ENCODE results near the gene COA3. TPM values are rescaled to one million over a fixed set of nuclear protein-coding genes. Genes with fewer than 3 reads are reported as not detected.

The COA3 gene
- polyA plus RNA-seq, 1 donor (not counting 4 experiments of a cell fraction or from before 2014, with no cell fraction given): 97.8 TPM

DNA sequence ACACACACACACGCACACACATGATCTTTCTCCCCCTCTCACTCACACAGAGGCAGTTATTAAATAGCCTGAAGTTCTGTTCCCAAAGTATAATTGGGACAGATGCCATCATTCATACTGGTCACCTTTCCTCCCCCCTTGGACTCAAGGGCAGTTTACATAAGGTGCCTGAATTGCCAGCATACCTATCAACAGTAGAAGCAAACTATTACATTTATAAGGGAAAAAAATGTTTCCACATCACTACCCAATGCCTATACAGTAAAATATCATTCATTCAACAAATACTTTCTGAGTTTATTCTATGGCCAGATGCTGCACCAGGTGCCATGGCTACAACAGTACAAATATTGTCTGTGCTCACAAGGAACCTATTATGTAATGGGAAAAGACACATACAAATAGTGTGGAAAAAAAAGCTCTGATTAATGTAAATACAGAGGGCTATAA, 6.4 kb upstream of the COA3 start:
- dilution Hi-C loops (cut with MboI; ENCODE audit: extremely low pct_ligation_motif_present, low sequenced_read_pairs): no loop called here
- H3K9me3 ChIP-seq (ENCODE audit: control insufficient read depth, low read depth, low read length): no peaks in the 10 kb centered on the region
- H3K4me3 ChIP-seq (ENCODE audit: control insufficient read depth in 2 of 3, extremely low read depth in 1 of 3, insufficient read depth in 2 of 3, low read depth in 1 of 3, low read length in 3 of 3): no peak overlapping the region
- FAIRE-seq (no peak), DNase-seq (ENCODE audit: low read depth, low spot score) (no peak)
- no peaks in the 10 kb centered on the region for H3K4me1 ChIP-seq (ENCODE audit: control insufficient read depth, extremely low read depth, insufficient read depth, low read length)
- no peaks in the 10 kb centered on the region for H3K27me3 ChIP-seq (ENCODE audit: control insufficient read depth, extremely low read depth, insufficient read depth, low read length)
- H2AFZ ChIP-seq (ENCODE audit: control insufficient read depth, low read length): no peak overlapping the region
- no peaks in the 10 kb centered on the region for H4K20me1 ChIP-seq (ENCODE audit: control insufficient read depth, extremely low read depth, insufficient read depth, low read length)
- TF ChIP-seq EZH2 (IDR thresholded peaks at IDR 0.05; ENCODE audit: low read length): no peak
- TF ChIP-seq, protein P1, sequence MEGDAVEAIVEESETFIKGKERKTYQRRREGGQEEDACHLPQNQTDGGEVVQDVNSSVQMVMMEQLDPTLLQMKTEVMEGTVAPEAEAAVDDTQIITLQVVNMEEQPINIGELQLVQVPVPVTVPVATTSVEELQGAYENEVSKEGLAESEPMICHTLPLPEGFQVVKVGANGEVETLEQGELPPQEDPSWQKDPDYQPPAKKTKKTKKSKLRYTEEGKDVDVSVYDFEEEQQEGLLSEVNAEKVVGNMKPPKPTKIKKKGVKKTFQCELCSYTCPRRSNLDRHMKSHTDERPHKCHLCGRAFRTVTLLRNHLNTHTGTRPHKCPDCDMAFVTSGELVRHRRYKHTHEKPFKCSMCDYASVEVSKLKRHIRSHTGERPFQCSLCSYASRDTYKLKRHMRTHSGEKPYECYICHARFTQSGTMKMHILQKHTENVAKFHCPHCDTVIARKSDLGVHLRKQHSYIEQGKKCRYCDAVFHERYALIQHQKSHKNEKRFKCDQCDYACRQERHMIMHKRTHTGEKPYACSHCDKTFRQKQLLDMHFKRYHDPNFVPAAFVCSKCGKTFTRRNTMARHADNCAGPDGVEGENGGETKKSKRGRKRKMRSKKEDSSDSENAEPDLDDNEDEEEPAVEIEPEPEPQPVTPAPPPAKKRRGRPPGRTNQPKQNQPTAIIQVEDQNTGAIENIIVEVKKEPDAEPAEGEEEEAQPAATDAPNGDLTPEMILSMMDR (optimal IDR thresholded peaks at IDR 0.05 in 1 of 3, IDR thresholded peaks at IDR 0.05 in 1 of 3, conservative IDR thresholded peaks at IDR 0.05 in 1 of 3; ENCODE audit: extremely low read depth in 1 of 3, insufficient read depth in 2 of 3, low read length in 3 of 3): no peak
- no peaks in the 10 kb centered on the region for H3K79me2 ChIP-seq (ENCODE audit: control insufficient read depth, insufficient read depth, low read length)
- no peak overlapping the region for H3K4me2 ChIP-seq (ENCODE audit: control insufficient read depth, extremely low read depth, insufficient read depth, low read depth, low read length)
- no peak overlapping the region for H3K27ac ChIP-seq (ENCODE audit: control insufficient read depth, insufficient read depth, low read length)
- H3K9ac ChIP-seq (ENCODE audit: control insufficient read depth, extremely low read depth, insufficient read depth, low read length): no peak overlapping the region
- no peaks in the 10 kb centered on the region for H3K36me3 ChIP-seq (ENCODE audit: control insufficient read depth in 2 of 2, extremely low read depth in 1 of 2, insufficient read depth in 2 of 2, low read length in 2 of 2)
- no peaks in the 10 kb centered on the region for H3K9me1 ChIP-seq (ENCODE audit: control insufficient read depth, extremely low read depth, insufficient read depth, low read length)

DNA sequence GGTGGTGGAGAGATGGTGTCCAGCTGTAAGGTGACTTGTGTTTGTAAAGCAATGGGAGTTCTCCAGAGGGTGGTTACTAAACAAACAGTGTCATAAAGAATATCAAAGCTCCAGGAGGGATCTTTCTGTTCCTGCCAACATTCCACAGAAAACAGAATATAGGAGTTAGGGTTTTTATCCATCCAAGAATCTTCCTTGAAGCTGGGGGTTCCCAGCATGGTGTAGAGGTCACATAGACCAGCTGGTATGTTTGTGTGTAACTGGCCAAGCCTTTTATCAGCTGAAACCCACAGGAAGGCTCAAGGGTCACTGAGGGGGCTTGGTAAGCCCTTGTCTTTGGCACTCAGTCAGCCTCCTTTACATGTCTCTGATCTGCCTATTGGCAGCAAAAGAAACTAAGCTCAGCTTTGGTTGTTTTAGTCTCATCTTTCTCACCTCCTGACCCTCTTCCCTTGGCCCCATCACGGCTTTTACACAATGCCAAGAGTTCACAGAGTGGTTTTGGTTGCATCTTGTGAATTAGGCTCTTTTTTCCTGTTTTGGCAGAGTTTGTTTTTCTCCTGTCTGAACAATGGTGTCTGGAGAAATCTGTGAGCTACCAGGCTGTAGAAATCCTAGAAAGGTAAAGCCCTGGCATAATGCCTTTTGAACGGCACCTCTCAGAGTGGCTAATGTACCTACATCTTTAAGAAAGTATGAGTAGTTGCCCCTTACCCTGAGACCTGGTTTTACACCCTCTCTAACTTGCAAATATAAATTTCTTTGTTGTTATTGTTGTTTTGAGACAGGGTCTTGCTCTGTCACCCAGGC, 4.8 kb upstream of the COA3 start:
- no peak overlapping the region for H3K4me2 ChIP-seq (ENCODE audit: control insufficient read depth, extremely low read depth, insufficient read depth, low read depth, low read length)
- FAIRE-seq: no peak

More for the DNA sequence above, 4.8 kb upstream of the COA3 start:
- dilution Hi-C loops (cut with MboI; ENCODE audit: extremely low pct_ligation_motif_present, low sequenced_read_pairs): no loop called here
- TF ChIP-seq, protein P1 (optimal IDR thresholded peaks at IDR 0.05 in 1 of 3, IDR thresholded peaks at IDR 0.05 in 1 of 3, conservative IDR thresholded peaks at IDR 0.05 in 1 of 3; ENCODE audit: extremely low read depth in 1 of 3, insufficient read depth in 2 of 3, low read length in 3 of 3): no peak
- DNase-seq (ENCODE audit: low read depth, low spot score): no peak
- Histone ChIP-seq H3K27ac (ENCODE audit: control insufficient read depth, insufficient read depth, low read length) (no peak overlapping the region), H3K4me3 (ENCODE audit: control insufficient read depth in 2 of 3, extremely low read depth in 1 of 3, insufficient read depth in 2 of 3, low read depth in 1 of 3, low read length in 3 of 3) (no peak overlapping the region), H3K36me3 (ENCODE audit: control insufficient read depth in 2 of 2, extremely low read depth in 1 of 2, insufficient read depth in 2 of 2, low read length in 2 of 2) (no peaks in the 10 kb centered on the region), H3K79me2 (ENCODE audit: control insufficient read depth, insufficient read depth, low read length) (no peaks in the 10 kb centered on the region), H2AFZ (ENCODE audit: control insufficient read depth, low read length) (no peak overlapping the region), H3K9me1 (ENCODE audit: control insufficient read depth, extremely low read depth, insufficient read depth, low read length) (no peaks in the 10 kb centered on the region), H3K9me3 (ENCODE audit: control insufficient read depth, low read depth, low read length) (no peaks in the 10 kb centered on the region), H3K9ac (ENCODE audit: control insufficient read depth, extremely low read depth, insufficient read depth, low read length) (no peak overlapping the region), H4K20me1 (ENCODE audit: control insufficient read depth, extremely low read depth, insufficient read depth, low read length) (no peaks in the 10 kb centered on the region), H3K4me1 (ENCODE audit: control insufficient read depth, extremely low read depth, insufficient read depth, low read length) (no peaks in the 10 kb centered on the region), H3K27me3 (ENCODE audit: control insufficient read depth, extremely low read depth, insufficient read depth, low read length) (no peaks in the 10 kb centered on the region)

Data from keratinocyte (primary cell).